A549 (cell line): Measurements from ENCODE around the gene PPIP5K2. TPM values are rescaled to one million over a fixed set of nuclear protein-coding genes. Genes with fewer than 3 reads are reported as not detected.
A peak's percentile ranks its signal among the peaks of the same experiment; 100 is the strongest.

Experiments
- ATAC-seq, 2 experiments: fragments of 200-7000 bp in 1 of 2; fragments of >200 bp in 1 of 2; cut with Nextera tagmentation in 1 of 2; cut with Tn5 transposase in 1 of 2; 3 replicates each; pipeline versions ENCODE4 v1.8.0 to v1.9.1; 2018 to 2020; ENCODE audit warnings: mild to moderate bottlenecking in 1 of 2, moderate library complexity in 1 of 2
- CTCF ChIA-PET: fragments of 300-600 bp; sonication (Branson Sonifier 250); formaldehyde crosslinking; extraction: SDS; loops from one replicate; lab custom pipeline; 2021; ENCODE audit warnings: antibody characterized with exemption, inconsistent platforms; lab: Yijun Ruan, JAX
- POLR2A ChIA-PET: fragments of 350-600 bp; formaldehyde crosslinking; extraction: SDS; loops from one replicate; lab custom pipeline; 2021; ENCODE audit warnings: antibody characterized with exemption, inconsistent platforms; lab: Yijun Ruan, JAX
- DNase-seq, 2 experiments: peaks; one replicate each; pipeline versions ENCODE4 v3.0.0 to v3.0.0-alpha.2; 2011 to 2016; ENCODE audit warnings: low read depth in 1 of 2, low spot score in 1 of 2
- FAIRE-seq: peaks from 2 replicates; lab custom pipeline; 2011; peaks lifted over from hg19 to GRCh38; lab: Jason Lieb, UNC
- H3K27ac ChIP-seq, 2 experiments: fragments of >200 bp; sonication (Bioruptor Twin); formaldehyde crosslinking; 3 replicates each; pipeline ENCODE4 v1.5.1; 2016 to 2017
- H3K4me1 ChIP-seq: fragments of >200 bp; sonication (Bioruptor Twin); formaldehyde crosslinking; 3 replicates; pipeline ENCODE4 v1.6.1; 2016
- H3K4me2 ChIP-seq: fragments of >200 bp; sonication (Bioruptor Twin); formaldehyde crosslinking; 3 replicates; pipeline ENCODE4 v1.6.1; 2016
- H3K4me3 ChIP-seq: fragments of >200 bp; sonication (Bioruptor Twin); formaldehyde crosslinking; 3 replicates; pipeline ENCODE4 v1.5.1; 2016
- H3K9me3 ChIP-seq: fragments of >200 bp; sonication (Bioruptor Twin); formaldehyde crosslinking; 3 replicates; pipeline ENCODE4 v1.6.1; 2016
- CBX2 ChIP-seq: fragments of 200-600 bp; sonication (generic); IDR thresholded peaks from 2 replicates; pipeline ENCODE4 v1.6.1; 2016; ENCODE audit warnings: low read depth, mild to moderate bottlenecking, borderline replicate concordance
- CBX8 ChIP-seq: fragments of 200-600 bp; sonication (generic); IDR thresholded peaks from 2 replicates; pipeline ENCODE4 v1.6.1; 2016
- CEBPB ChIP-seq, 2 experiments: fragments of >200 bp in 1 of 2; sonication (Bioruptor Twin) in 1 of 2; formaldehyde crosslinking in 1 of 2; IDR thresholded peaks; 2 replicates each; pipeline ENCODE4 v1.6.1; 2012 to 2016
- CHD2 ChIP-seq: fragments of 150-350 bp; IDR thresholded peaks from 2 replicates; pipeline ENCODE4 v1.6.1; 2014; ENCODE audit warnings: low read length; ENCODE audit not compliant: partially characterized antibody
- CHD4 ChIP-seq: fragments of 200-600 bp; sonication (generic); IDR thresholded peaks from 2 replicates; pipeline ENCODE4 v1.6.1; 2016; ENCODE audit warnings: antibody characterized with exemption, mild to moderate bottlenecking, borderline replicate concordance
- EHF ChIP-seq: fragments of 250-450 bp; sonication (Bioruptor Pico); IDR thresholded peaks from 2 replicates; pipeline ENCODE4 v1.5.0; 2020; ENCODE audit warnings: mild to moderate bottlenecking
- HDAC2 ChIP-seq: fragments of 200-600 bp; sonication (generic); IDR thresholded peaks from 2 replicates; pipeline ENCODE4 v1.6.1; 2016
- HOXB13 ChIP-seq: fragments of 250-450 bp; sonication (Bioruptor Pico); IDR thresholded peaks from 2 replicates; pipeline ENCODE4 v1.5.0; 2020; ENCODE audit warnings: low read depth, mild to moderate bottlenecking, moderate library complexity
- HOXB5 ChIP-seq: fragments of 250-450 bp; sonication (Bioruptor Pico); IDR thresholded peaks from 2 replicates; pipeline ENCODE4 v1.5.0; 2020; ENCODE audit warnings: mild to moderate bottlenecking, moderate library complexity
- JUNB ChIP-seq: fragments of >200 bp; sonication (Bioruptor Twin); formaldehyde crosslinking; IDR thresholded peaks from 2 replicates; pipeline ENCODE4 v1.6.1; 2016
- KDM1A ChIP-seq: fragments of 200-600 bp; sonication (generic); IDR thresholded peaks from 2 replicates; pipeline ENCODE4 v1.6.1; 2016; ENCODE audit warnings: low read depth, mild to moderate bottlenecking
- MAFK ChIP-seq: fragments of 450-650 bp; IDR thresholded peaks from 2 replicates; pipeline ENCODE4 v1.6.1; 2014; ENCODE audit not compliant: partially characterized antibody
- MYC ChIP-seq: IDR thresholded peaks from 2 replicates; pipeline ENCODE4 v1.6.1; 2012; ENCODE audit warnings: mild to moderate bottlenecking, inconsistent platforms, low read length, improper control_type of control experiment, borderline replicate concordance
- NPAS2 ChIP-seq: fragments of 250-450 bp; sonication (Bioruptor Pico); IDR thresholded peaks from 2 replicates; pipeline ENCODE4 v1.8.0; 2022; ENCODE audit warnings: mild to moderate bottlenecking, moderate library complexity, borderline replicate concordance
- PHF8 ChIP-seq: fragments of 200-600 bp; sonication (generic); IDR thresholded peaks from 2 replicates; pipeline ENCODE4 v1.6.1; 2016; ENCODE audit warnings: low read depth, mild to moderate bottlenecking, antibody characterized with exemption, moderate library complexity, borderline replicate concordance
- POLR2AphosphoS2 ChIP-seq: conservative IDR thresholded peaks from 2 replicates; pipeline ENCODE4 v1.6.1; 2012; ENCODE audit warnings: low read length, improper control_type of control experiment, inconsistent platforms
- RARB ChIP-seq: fragments of 250-450 bp; sonication (Bioruptor Pico); IDR thresholded peaks from 2 replicates; pipeline ENCODE4 v1.8.0; 2021; ENCODE audit warnings: mild to moderate bottlenecking, moderate library complexity
- RFX5 ChIP-seq: fragments of 450-650 bp; IDR thresholded peaks from 2 replicates; pipeline ENCODE4 v1.7.1; 2014; ENCODE audit warnings: antibody characterized with exemption, mild to moderate bottlenecking, moderate library complexity
- RNF2 ChIP-seq: fragments of 200-600 bp; sonication (generic); IDR thresholded peaks from 2 replicates; pipeline ENCODE4 v1.6.1; 2016; ENCODE audit warnings: low read depth, mild to moderate bottlenecking, antibody characterized with exemption, moderate library complexity, borderline replicate concordance
- TFCP2L1 ChIP-seq: fragments of 250-450 bp; sonication (Bioruptor Pico); IDR thresholded peaks from 2 replicates; pipeline ENCODE4 v1.5.0; 2021; ENCODE audit warnings: mild to moderate bottlenecking
- ZC3H11A ChIP-seq: fragments of 450-650 bp; IDR thresholded peaks from 2 replicates; pipeline ENCODE4 v1.6.1; 2014; ENCODE audit warnings: antibody characterized with exemption, mild to moderate bottlenecking
- ZNF302 ChIP-seq: fragments of 250-450 bp; sonication (Bioruptor Pico); IDR thresholded peaks from 2 replicates; pipeline ENCODE4 v1.9.0; 2021; ENCODE audit warnings: inconsistent platforms, mild to moderate bottlenecking, moderate library complexity
- WGBS: methylation state at CpG from one replicate; pipeline ENCODE4 v1.1.6; 2017; ENCODE audit errors: missing lambda C conversion rate; 5-methylcytosine and 5-hydroxymethylcytosine counted together
- polyA plus RNA-seq, 4 experiments: library from polyadenylated mRNA; depleted of rRNA in 3 of 4; stranded (reverse); fragments of >200 nt; fragmentation: RNase III in 1 of 4; extraction: RNeasy Plus Mini Kit Qiagen cat#74134 plus additional on column Dnase treatment in 1 of 4; gene quantifications; 2 replicates in 3 of 4; 3 replicates in 1 of 4; pipeline ENCODE4 v1.2.3, GENCODE V29; 2011 to 2017
- TF ChIP-seq, protein P1 (sequence below): fragments of 200-600 bp; sonication (generic); IDR thresholded peaks from 2 replicates; pipeline ENCODE4 v1.6.1; 2016; ENCODE audit warnings: antibody characterized with exemption, mild to moderate bottlenecking, moderate library complexity
- TF ChIP-seq, protein P2 (sequence below): fragments of >200 bp; sonication (Bioruptor Twin); formaldehyde crosslinking; IDR thresholded peaks from 3 replicates; pipeline ENCODE4 v1.6.1; 2016
- TF ChIP-seq, protein P3 (sequence below): fragments of 250-450 bp; sonication (Bioruptor Pico); IDR thresholded peaks from 2 replicates; pipeline ENCODE4 v1.5.0; 2020; ENCODE audit warnings: low read depth, mild to moderate bottlenecking, moderate library complexity
- TF ChIP-seq, protein P4 (sequence below): fragments of 250-450 bp; sonication (Bioruptor Pico); IDR thresholded peaks from 2 replicates; pipeline ENCODE4 v1.5.0; 2021; ENCODE audit warnings: mild to moderate bottlenecking, moderate library complexity, borderline replicate concordance

Gene PPIP5K2
- polyA plus RNA-seq, 2 of the 4 experiments (the other 2 are of a cell fraction): 21.9 to 61.7 TPM

DNA sequence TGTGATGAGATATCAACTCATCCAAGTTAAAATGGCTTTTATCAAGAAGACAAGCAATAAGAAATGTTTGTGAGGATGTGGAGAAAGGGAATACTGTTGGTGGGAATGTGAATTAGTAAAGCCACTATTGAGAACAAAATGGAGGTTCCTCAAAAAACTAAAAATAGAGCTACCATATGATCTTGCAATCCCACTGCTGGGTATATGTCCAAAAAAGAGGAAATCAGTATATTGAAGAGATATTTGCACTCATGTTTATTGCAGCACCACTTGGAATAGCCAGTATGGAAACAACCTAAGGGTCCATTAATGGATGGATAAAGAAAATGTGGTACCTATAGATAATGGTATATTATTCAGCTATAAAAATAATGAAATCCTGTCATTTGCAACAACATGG is 25.1 kb downstream of the PPIP5K2 start:
- Histone ChIP-seq H3K27ac (no peak overlapping the region), H3K9me3 (no peaks in the 10 kb centered on the region), H3K4me3 (no peak overlapping the region), H3K4me2 (no peak overlapping the region), H3K4me1 (no peaks in the 10 kb centered on the region)
- CTCF ChIA-PET: no interaction called here
- TF ChIP-seq TFCP2L1 (CRISPR knock-in tag): no peak
- POLR2A ChIA-PET: no interaction called here
- DNase-seq (no peak), FAIRE-seq (no peak), ATAC-seq (no peak)

GRCh38 chr5:103148213-103148612 is 28.1 kb downstream of the PPIP5K2 start:
- FAIRE-seq (no peak), ATAC-seq (no peak), DNase-seq (no peak)
- no peaks in the 10 kb centered on the region for H3K9me3 ChIP-seq
- ChIA-PET CTCF (no interaction called here), POLR2A (no interaction called here)
- no peaks in the 10 kb centered on the region for H3K4me1 ChIP-seq
- H3K4me2 ChIP-seq: no peak overlapping the region
- H3K4me3 ChIP-seq: no peak overlapping the region
- H3K27ac ChIP-seq: no peak overlapping the region
- 86% methylated on average over 1 of the region's 1 CpG for WGBS
- TF ChIP-seq, protein P1, sequence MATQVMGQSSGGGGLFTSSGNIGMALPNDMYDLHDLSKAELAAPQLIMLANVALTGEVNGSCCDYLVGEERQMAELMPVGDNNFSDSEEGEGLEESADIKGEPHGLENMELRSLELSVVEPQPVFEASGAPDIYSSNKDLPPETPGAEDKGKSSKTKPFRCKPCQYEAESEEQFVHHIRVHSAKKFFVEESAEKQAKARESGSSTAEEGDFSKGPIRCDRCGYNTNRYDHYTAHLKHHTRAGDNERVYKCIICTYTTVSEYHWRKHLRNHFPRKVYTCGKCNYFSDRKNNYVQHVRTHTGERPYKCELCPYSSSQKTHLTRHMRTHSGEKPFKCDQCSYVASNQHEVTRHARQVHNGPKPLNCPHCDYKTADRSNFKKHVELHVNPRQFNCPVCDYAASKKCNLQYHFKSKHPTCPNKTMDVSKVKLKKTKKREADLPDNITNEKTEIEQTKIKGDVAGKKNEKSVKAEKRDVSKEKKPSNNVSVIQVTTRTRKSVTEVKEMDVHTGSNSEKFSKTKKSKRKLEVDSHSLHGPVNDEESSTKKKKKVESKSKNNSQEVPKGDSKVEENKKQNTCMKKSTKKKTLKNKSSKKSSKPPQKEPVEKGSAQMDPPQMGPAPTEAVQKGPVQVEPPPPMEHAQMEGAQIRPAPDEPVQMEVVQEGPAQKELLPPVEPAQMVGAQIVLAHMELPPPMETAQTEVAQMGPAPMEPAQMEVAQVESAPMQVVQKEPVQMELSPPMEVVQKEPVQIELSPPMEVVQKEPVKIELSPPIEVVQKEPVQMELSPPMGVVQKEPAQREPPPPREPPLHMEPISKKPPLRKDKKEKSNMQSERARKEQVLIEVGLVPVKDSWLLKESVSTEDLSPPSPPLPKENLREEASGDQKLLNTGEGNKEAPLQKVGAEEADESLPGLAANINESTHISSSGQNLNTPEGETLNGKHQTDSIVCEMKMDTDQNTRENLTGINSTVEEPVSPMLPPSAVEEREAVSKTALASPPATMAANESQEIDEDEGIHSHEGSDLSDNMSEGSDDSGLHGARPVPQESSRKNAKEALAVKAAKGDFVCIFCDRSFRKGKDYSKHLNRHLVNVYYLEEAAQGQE: no peak
- TF ChIP-seq NPAS2 (CRISPR knock-in tag): no peak
- no peak for TF ChIP-seq HOXB13 (CRISPR knock-in tag)
- TF ChIP-seq JUNB: no peak
- TF ChIP-seq, all 56 proteins: peak for 0

- Histone ChIP-seq H3K27ac (no peak overlapping the region), H3K4me3 (no peak overlapping the region), H3K9me3 (no peaks in the 10 kb centered on the region)
- ATAC-seq: no peak
- no peak for FAIRE-seq
- POLR2A ChIA-PET: no interaction called here
- TF ChIP-seq CHD4 (no peak), MAFK (peak; percentile 95), PHF8 (no peak)
- TF ChIP-seq, all 56 proteins: peak for 1
- WGBS: 91% methylated on average over 1 of the region's 1 CpG
- Histone ChIP-seq H3K4me1 (no peaks in the 10 kb centered on the region), H3K4me2 (no peak overlapping the region)
- no peak for DNase-seq
- CTCF ChIA-PET: no interaction called here
These were observed 31.1 kb downstream of the PPIP5K2 start for GRCh38 chr5:103151156-103151555.

- H3K4me1 ChIP-seq: no peaks in the 10 kb centered on the region
- H3K9me3 ChIP-seq: no peaks in the 10 kb centered on the region
- ATAC-seq (no peak), FAIRE-seq (no peak), DNase-seq (no peak)
- H3K4me2 ChIP-seq: no peak overlapping the region
- ChIA-PET POLR2A (no interaction called here), CTCF (interaction anchor here (1.4 kb wide), 1 partner anchor 27 kb away, joined by 3 read pairs; no protein-coding TSS in a partner anchor)
- no peak overlapping the region for H3K27ac ChIP-seq
- H3K4me3 ChIP-seq: no peak overlapping the region
- TF ChIP-seq, protein P2, sequence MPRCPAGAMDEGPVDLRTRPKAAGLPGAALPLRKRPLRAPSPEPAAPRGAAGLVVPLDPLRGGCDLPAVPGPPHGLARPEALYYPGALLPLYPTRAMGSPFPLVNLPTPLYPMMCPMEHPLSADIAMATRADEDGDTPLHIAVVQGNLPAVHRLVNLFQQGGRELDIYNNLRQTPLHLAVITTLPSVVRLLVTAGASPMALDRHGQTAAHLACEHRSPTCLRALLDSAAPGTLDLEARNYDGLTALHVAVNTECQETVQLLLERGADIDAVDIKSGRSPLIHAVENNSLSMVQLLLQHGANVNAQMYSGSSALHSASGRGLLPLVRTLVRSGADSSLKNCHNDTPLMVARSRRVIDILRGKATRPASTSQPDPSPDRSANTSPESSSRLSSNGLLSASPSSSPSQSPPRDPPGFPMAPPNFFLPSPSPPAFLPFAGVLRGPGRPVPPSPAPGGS: no peak
- no peak for TF ChIP-seq RFX5
- TF ChIP-seq POLR2AphosphoS2: no peak
- TF ChIP-seq, protein P3, sequence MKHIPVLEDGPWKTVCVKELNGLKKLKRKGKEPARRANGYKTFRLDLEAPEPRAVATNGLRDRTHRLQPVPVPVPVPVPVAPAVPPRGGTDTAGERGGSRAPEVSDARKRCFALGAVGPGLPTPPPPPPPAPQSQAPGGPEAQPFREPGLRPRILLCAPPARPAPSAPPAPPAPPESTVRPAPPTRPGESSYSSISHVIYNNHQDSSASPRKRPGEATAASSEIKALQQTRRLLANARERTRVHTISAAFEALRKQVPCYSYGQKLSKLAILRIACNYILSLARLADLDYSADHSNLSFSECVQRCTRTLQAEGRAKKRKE (CRISPR knock-in tag): no peak
- no peak for TF ChIP-seq EHF (CRISPR knock-in tag)
- no peak for TF ChIP-seq MYC
- no peak for TF ChIP-seq RARB
- no peak for TF ChIP-seq RNF2
- TF ChIP-seq CBX8: no peak
- TF ChIP-seq, protein P4, sequence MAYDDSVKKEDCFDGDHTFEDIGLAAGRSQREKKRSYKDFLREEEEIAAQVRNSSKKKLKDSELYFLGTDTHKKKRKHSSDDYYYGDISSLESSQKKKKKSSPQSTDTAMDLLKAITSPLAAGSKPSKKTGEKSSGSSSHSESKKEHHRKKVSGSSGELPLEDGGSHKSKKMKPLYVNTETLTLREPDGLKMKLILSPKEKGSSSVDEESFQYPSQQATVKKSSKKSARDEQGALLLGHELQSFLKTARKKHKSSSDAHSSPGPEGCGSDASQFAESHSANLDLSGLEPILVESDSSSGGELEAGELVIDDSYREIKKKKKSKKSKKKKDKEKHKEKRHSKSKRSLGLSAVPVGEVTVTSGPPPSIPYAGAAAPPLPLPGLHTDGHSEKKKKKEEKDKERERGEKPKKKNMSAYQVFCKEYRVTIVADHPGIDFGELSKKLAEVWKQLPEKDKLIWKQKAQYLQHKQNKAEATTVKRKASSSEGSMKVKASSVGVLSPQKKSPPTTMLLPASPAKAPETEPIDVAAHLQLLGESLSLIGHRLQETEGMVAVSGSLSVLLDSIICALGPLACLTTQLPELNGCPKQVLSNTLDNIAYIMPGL: no peak
- TF ChIP-seq ZNF302: no peak
- no peak for TF ChIP-seq KDM1A
- TF ChIP-seq HDAC2: no peak
- TF ChIP-seq HOXB5: no peak
- TF ChIP-seq ZC3H11A: no peak
- TF ChIP-seq CBX2: no peak
- no peak for TF ChIP-seq CHD4
- no peak for TF ChIP-seq CHD2
- TF ChIP-seq CEBPB (IDR thresholded peaks at IDR 0.05): no peak
These were observed 46.6 kb downstream of the PPIP5K2 start for GRCh38 chr5:103166706-103167105.
